Activated T-helper 1 cell treated with anti-CD3 and anti-CD28 coated beads, Interleukin-2, amount 50 U/mL, for 16 hours (primary cell): ENCODE measurements around the gene KCNH6.

Experiments used
- DNase-seq, 2 donors: peaks; one replicate each; pipeline ENCODE4 v3.0.0-alpha.2; 2020; ENCODE audit warnings: low read depth in 1 of 2, low spot score in 1 of 2

The KCNH6 gene

GRCh38 chr17:63531022-63531965 is 8.1 kb downstream of the KCNH6 start:
- no peak for DNase-seq

GRCh38 chr17:63533433-63534077 is 10.4 kb downstream of the KCNH6 start:
- no peak for DNase-seq

- DNase-seq: no peak
These were observed 11.0 kb downstream of the KCNH6 start for GRCh38 chr17:63534078-63534570.

GRCh38 chr17:63534816-63535455 is 11.8 kb downstream of the KCNH6 start:
- no peak for DNase-seq

- no peak for DNase-seq
These were observed 12.5 kb downstream of the KCNH6 start for GRCh38 chr17:63535640-63536039.

GRCh38 chr17:63537001-63537400 is 13.8 kb downstream of the KCNH6 start:
- DNase-seq: no peak

GRCh38 chr17:63537991-63538692 is 15.0 kb downstream of the KCNH6 start:
- DNase-seq: no peak

- DNase-seq: no peak
These were observed 15.8 kb downstream of the KCNH6 start for GRCh38 chr17:63538693-63539595.

GRCh38 chr17:63540590-63540989 is 17.4 kb downstream of the KCNH6 start:
- DNase-seq: no peak

- DNase-seq: no peak
These were observed 19.0 kb downstream of the KCNH6 start for GRCh38 chr17:63542218-63542545.

- no peak for DNase-seq
These were observed 20.0 kb downstream of the KCNH6 start for GRCh38 chr17:63542942-63543821.

GRCh38 chr17:63543822-63544420 is 20.8 kb downstream of the KCNH6 start:
- no peak for DNase-seq

GRCh38 chr17:63544467-63545301 is 21.5 kb downstream of the KCNH6 start:
- no peak for DNase-seq

GRCh38 chr17:63546308-63547082 is 23.3 kb downstream of the KCNH6 start:
- no peak for DNase-seq

GRCh38 chr17:63547083-63547523 is 23.9 kb downstream of the KCNH6 start:
- DNase-seq: no peak

- DNase-seq: no peak
These were observed 26.3 kb downstream of the KCNH6 start for GRCh38 chr17:63549289-63549945.
